Measurements from ENCODE around the gene CEP192. TPM values are rescaled to one million over a fixed set of nuclear protein-coding genes. Genes with fewer than 3 reads are reported as not detected.

CEP192 gene
- total RNA-seq, 1 donor from 2014 or later = 39.6 TPM

DNA sequence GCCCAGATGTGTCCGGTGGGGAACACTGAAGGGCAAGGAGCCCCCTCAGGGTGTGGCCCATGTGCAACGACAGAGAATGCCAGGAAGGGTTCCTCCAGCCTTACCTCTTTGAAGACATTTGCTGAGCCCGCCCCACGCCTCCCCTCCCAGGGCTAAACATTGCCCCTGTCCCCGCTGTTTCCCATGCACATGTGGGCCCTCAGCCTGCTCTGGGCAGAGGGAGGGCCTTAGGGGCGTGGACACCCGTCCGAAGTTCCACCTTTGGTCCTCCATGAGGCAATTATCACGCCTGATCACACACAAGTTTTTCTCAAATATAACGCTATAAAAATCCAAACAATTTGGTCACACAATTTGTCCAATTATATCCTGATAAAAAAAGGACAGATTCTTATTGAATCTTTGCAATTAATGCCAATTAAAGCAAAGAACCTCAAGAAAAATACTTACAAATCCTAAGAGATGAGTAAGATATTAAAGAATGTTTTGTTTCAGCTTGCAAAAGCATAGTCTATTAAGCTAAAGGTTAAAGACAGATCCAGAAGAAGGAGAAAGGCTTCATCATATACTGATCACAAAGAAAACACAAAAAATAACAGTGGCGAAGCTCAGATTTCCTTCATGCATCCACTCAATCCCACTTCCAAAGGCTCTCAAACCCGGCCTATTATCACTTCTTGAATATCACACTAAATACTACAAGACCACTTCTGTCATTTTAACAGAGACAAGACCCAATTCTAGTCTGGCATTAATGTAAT, 172.2 kb downstream of the CEP192 start:
- Mint-ChIP-seq H3K27me3 (ENCODE audit: low read depth) (no peaks in the 10 kb centered on the region), H3K4me3 (no peak overlapping the region), H3K36me3 (ENCODE audit: low read depth) (peaks cover 11% of the 10 kb centered on the region), H3K9me3 (peaks cover 18% of the 10 kb centered on the region), H3K27ac (ENCODE audit: unreplicated experiment) (no peak overlapping the region), H3K4me1 (peaks cover 19% of the 10 kb centered on the region)
- DNase-seq (ENCODE audit: low read depth, low spot score) = no peak
- TF ChIP-seq, protein P1, sequence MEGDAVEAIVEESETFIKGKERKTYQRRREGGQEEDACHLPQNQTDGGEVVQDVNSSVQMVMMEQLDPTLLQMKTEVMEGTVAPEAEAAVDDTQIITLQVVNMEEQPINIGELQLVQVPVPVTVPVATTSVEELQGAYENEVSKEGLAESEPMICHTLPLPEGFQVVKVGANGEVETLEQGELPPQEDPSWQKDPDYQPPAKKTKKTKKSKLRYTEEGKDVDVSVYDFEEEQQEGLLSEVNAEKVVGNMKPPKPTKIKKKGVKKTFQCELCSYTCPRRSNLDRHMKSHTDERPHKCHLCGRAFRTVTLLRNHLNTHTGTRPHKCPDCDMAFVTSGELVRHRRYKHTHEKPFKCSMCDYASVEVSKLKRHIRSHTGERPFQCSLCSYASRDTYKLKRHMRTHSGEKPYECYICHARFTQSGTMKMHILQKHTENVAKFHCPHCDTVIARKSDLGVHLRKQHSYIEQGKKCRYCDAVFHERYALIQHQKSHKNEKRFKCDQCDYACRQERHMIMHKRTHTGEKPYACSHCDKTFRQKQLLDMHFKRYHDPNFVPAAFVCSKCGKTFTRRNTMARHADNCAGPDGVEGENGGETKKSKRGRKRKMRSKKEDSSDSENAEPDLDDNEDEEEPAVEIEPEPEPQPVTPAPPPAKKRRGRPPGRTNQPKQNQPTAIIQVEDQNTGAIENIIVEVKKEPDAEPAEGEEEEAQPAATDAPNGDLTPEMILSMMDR (conservative IDR thresholded peaks at IDR 0.05) = no peak

DNA sequence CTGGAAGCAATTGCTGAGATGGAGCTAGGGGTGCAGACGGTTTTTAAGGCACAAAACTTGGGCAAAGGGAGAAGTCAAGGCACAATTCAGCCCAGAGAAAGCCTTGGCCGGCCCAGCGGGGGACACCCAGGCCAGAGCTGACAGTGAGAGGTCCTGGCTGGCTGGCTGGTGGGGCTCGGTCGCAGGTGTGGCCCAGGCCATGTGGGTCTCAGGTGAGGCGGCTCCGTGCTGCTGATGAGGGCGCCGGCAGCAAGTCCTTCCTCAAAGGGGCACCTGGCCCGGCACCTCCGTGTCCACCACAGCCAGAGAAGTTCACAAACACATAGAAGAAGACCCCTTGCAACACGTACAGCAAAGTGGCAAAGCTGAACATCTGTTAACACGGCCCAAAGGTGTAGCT, 173.2 kb downstream of the CEP192 start:
- Mint-ChIP-seq H3K9me3 (peaks cover 14% of the 10 kb centered on the region), H3K4me3 (no peak overlapping the region)
- TF ChIP-seq, protein P1 (conservative IDR thresholded peaks at IDR 0.05) = no peak

DNA sequence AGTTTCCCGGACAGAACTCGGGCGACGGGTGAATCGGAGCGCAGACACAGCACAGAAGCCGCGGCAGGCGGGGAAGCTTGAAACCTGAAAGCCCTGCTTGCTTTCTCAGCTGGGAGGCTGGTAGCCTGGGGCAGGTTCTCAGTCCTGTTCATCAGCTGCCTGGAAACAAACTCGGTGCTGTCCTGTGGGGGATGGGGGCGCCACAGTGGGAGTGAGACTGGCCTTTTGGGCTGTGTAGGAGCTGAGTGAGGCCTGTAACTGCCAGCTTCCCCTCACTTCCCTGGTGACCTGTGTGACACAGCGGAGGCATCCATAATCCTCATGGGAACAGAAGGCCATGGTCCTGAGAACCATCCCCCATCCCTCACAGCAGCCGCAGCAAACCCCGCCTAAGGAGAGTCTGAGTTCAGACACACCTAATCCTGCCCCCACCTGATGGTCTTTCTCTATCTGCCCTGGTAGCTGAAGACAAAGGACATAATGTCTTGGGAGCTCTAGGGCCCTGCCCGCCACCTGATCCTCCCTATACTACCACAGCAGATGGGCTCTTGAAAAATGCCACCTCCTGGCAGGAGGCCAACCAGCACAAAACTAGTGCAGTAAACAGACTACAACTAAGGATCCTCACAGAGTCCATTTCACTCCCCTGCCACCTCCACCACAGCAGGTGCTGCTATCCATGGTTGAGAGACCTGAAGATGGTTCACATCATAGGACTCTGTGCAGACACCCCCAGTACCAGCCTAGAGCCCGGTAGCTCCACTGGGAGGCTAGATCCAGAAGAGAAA, 174.7 kb downstream of the CEP192 start:
- H3K27me3 Mint-ChIP-seq (ENCODE audit: low read depth) = peaks cover 4% of the 10 kb centered on the region
- no peak for DNase-seq (ENCODE audit: low read depth, low spot score)
- peaks cover 7% of the 10 kb centered on the region for H3K4me1 Mint-ChIP-seq
- no peak overlapping the region for H3K4me3 Mint-ChIP-seq
- TF ChIP-seq, protein P1 (conservative IDR thresholded peaks at IDR 0.05) = no peak
- H3K27ac Mint-ChIP-seq (ENCODE audit: unreplicated experiment) = no peak overlapping the region
- peaks cover 3% of the 10 kb centered on the region for H3K36me3 Mint-ChIP-seq (ENCODE audit: low read depth)
- H3K9me3 Mint-ChIP-seq = peaks cover 12% of the 10 kb centered on the region

More for the DNA sequence above, 173.2 kb downstream of the CEP192 start:
- Mint-ChIP-seq H3K27me3 (ENCODE audit: low read depth) (no peaks in the 10 kb centered on the region), H3K36me3 (ENCODE audit: low read depth) (peaks cover 5% of the 10 kb centered on the region), H3K27ac (ENCODE audit: unreplicated experiment) (no peak overlapping the region), H3K4me1 (peaks cover 17% of the 10 kb centered on the region)
- no peak for DNase-seq (ENCODE audit: low read depth, low spot score)

DNA sequence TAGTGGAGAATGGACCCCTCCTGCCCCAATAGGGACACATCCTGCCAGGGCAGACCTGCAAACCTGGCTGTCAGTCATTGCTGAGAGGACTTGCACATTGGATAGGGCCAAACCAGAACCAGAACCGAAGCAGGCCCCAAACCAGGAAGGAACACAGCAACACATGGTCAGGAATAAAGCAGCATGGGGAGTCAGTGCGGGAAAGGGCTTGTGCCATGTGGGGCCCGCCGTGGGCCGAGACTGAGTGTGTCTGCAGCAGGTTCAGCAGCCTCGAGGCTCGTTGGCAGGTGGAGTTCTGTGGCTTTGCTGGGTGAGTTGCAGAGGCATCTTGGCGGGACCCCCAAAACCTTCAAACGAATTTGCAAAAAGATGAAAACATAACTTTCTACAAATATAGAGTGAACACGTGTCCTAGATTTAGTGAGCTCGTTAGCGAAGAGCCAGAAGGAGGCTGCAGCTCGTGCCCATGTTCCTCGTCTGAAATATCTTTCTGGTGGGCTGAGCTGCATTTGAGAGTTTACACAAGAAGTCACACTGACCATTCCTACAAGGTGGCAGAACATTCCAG, 182.5 kb downstream of the CEP192 start:
- Mint-ChIP-seq H3K4me1 (peaks cover 10% of the 10 kb centered on the region), H3K27me3 (ENCODE audit: low read depth) (peaks cover 6% of the 10 kb centered on the region), H3K36me3 (ENCODE audit: low read depth) (no peaks in the 10 kb centered on the region), H3K4me3 (no peak overlapping the region), H3K9me3 (peaks cover 2% of the 10 kb centered on the region), H3K27ac (ENCODE audit: unreplicated experiment) (no peak overlapping the region)
- no peak for DNase-seq (ENCODE audit: low read depth, low spot score)
- TF ChIP-seq, protein P1 (conservative IDR thresholded peaks at IDR 0.05) = no peak

Other genes with a start within 250 kb of the CEP192 start
- gene PTPN2, start 107.1 kb upstream of the CEP192 start, total RNA-seq = 31.7 and 34.4 TPM in 2 replicates
- gene SEH1L, start 43.4 kb upstream of the CEP192 start, total RNA-seq = 64.2 and 74.5 TPM in 2 replicates
- gene LDLRAD4, start 227.4 kb downstream of the CEP192 start, total RNA-seq = 1.4 and 1.7 TPM in 2 replicates

All from neural crest cell (in vitro differentiated cells).